GM13976 (cell line): Measurements from ENCODE around the gene ALK.

Experiments used
- DNase-seq: peaks from one replicate; pipeline ENCODE4 v3.0.0; 2012; ENCODE audit warnings: low spot score
- CTCF ChIP-seq: IDR thresholded peaks from 2 replicates; pipeline ENCODE4 v1.5.1; 2012; ENCODE audit warnings: borderline replicate concordance, mild to moderate bottlenecking; ENCODE audit not compliant: insufficient read depth; ENCODE audit errors: extremely low read depth, missing control alignments, control extremely low read depth
- in situ Hi-C: fragments of 300-500 bp; cut with MboI; formaldehyde crosslinking; loops from one replicate; pipeline ENCODE4 v1.12.0; 2022; ENCODE audit warnings: low sequenced_read_pairs, mixed read lengths, inconsistent platforms; ENCODE audit not compliant: unreplicated experiment

The ALK gene

GRCh38 chr2:29236074-29236473 is 685.3 kb downstream of the ALK start:
- no peak for DNase-seq
- in situ Hi-C loops: no loop called here
- TF ChIP-seq CTCF: no peak

GRCh38 chr2:29235411-29235810 is 686.0 kb downstream of the ALK start:
- TF ChIP-seq CTCF: no peak
- in situ Hi-C loops: no loop called here

DNA sequence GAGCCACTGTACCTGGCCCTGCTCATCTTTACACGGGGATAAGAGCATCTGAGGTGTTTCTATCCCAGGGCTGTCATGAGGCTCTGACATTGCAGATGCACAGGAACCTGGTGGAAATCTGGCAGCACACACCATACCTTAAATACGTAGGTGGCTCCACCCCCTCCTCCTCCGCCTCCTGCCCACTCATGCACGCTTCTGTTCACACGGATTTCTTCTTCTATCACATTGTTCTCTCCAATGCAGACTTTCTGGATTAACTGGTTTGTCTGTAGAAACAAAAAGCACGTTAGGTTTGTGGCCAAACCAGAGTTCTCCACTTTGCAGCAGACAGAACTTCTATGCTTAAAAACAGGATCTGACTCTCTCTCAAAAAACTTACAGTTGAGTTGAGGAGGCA is 688.0 kb downstream of the ALK start:
- in situ Hi-C loops: no loop called here
- TF ChIP-seq CTCF: no peak
- DNase-seq: no peak

More at GRCh38 chr2:29235411-29235810, 686.0 kb downstream of the ALK start:
- DNase-seq: no peak

DNA sequence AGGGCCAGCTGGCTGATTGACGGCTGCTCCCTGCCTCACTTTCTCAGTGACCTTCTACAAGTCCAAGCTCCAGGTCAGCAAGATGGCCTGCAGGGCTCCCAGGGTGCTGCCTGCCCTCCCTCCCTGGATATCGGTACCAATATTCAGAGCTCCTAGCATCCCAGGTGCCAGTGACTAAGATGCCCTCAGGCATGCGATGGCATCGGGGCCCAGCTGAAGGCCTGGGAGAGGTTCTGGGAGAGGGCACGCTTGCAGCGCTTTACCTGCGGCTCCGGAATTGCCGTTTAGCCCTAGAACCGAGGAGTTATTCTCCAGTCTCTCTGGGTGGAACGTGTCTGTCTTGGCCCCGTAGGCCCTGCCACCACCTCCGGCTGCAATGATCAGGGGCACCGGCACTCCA is 689.3 kb downstream of the ALK start:
- in situ Hi-C loops: no loop called here
- no peak for TF ChIP-seq CTCF
- DNase-seq: no peak

DNA sequence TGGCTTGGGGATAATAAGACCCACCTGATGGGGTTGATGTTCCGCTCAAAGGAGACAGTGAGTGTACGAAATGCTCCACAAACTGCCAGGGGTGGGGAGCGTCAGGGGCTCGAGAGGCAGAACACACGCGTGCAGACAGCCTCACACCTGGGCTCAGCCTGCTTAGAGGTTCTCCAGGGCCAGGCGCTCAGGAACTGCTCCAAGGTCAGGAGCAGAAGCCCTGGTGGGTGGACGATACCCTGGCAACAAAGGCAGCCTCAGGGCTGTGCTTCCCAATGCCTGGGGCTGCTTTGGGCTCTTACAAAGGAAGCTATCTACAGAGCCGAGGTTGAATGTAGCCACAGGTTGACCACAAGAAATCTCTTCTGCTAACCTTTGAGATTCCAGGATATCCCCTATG is 691.7 kb downstream of the ALK start:
- in situ Hi-C loops: no loop called here
- TF ChIP-seq CTCF: no peak
- DNase-seq: no peak

GRCh38 chr2:29228947-29229346 is 692.4 kb downstream of the ALK start:
- in situ Hi-C loops: no loop called here
- TF ChIP-seq CTCF: no peak
- DNase-seq: no peak
